NCI-H446 (cell line): ENCODE data around the gene USP30.
"Not testable (repeated sequence)": the region's sequence is repeated elsewhere in the genome, so short reads cannot be mapped to it uniquely, and the experiment has no call there.

ENCODE experiments used
- DNase-seq, 2 experiments: peaks; one replicate each; lab custom pipeline; 2025; lab: John Stamatoyannopoulos, UW

The USP30 gene

GRCh38 chr12:109052097-109052413, 321 bp upstream of the USP30 start:
- DNase-seq: no peak

GRCh38 chr12:109053382-109054123, 1.2 kb downstream of the USP30 start:
- DNase-seq: no peak

GRCh38 chr12:109054124-109054513, 1.7 kb downstream of the USP30 start:
- DNase-seq: not testable (repeated sequence)

- no peak for DNase-seq
These were observed 2.1 kb downstream of the USP30 start for GRCh38 chr12:109054520-109054919.

- no peak for DNase-seq
These were observed 4.5 kb downstream of the USP30 start for GRCh38 chr12:109056891-109057290.

GRCh38 chr12:109057376-109057775, 5.0 kb downstream of the USP30 start:
- DNase-seq: no peak

- DNase-seq: no peak
These were observed 6.4 kb downstream of the USP30 start for GRCh38 chr12:109058773-109059172.

- no peak for DNase-seq
These were observed 11.8 kb downstream of the USP30 start for GRCh38 chr12:109064143-109064542.

GRCh38 chr12:109065154-109065852, 12.9 kb downstream of the USP30 start:
- no peak for DNase-seq

GRCh38 chr12:109065853-109066193, 13.4 kb downstream of the USP30 start:
- no peak for DNase-seq

- DNase-seq: no peak
These were observed 17.2 kb downstream of the USP30 start for GRCh38 chr12:109069307-109070271.

- DNase-seq: no peak
These were observed 22.5 kb downstream of the USP30 start for GRCh38 chr12:109074866-109075265.

GRCh38 chr12:109082751-109083150, 30.4 kb downstream of the USP30 start:
- DNase-seq: no peak

- DNase-seq: no peak
These were observed 32.0 kb downstream of the USP30 start for GRCh38 chr12:109084425-109084824.

- no peak for DNase-seq
These were observed 33.2 kb downstream of the USP30 start for GRCh38 chr12:109085590-109085989.

GRCh38 chr12:109087250-109087649, 34.9 kb downstream of the USP30 start:
- DNase-seq: no peak

GRCh38 chr12:109088818-109089217, 36.4 kb downstream of the USP30 start:
- no peak for DNase-seq

GRCh38 chr12:109089683-109090082, 37.3 kb downstream of the USP30 start:
- no peak for DNase-seq

GRCh38 chr12:109092497-109093021, 40.2 kb downstream of the USP30 start:
- DNase-seq: peak in 1 of 2 experiments; percentile 53

GRCh38 chr12:109093022-109093918, 40.9 kb downstream of the USP30 start, which contains the start of gene ALKBH2:
Gene ALKBH2, minus strand, starts transcription at chr12:109093472. Its CDS starts 686 bp downstream, at chr12:109092786.
- DNase-seq: peak; percentile 85 to 95

- no peak for DNase-seq
These were observed 44.7 kb downstream of the USP30 start for GRCh38 chr12:109097140-109097434.
